B cell (primary cell): Measurements from ENCODE around the gene PARD3. TPM values are rescaled to one million over a fixed set of nuclear protein-coding genes. Genes with fewer than 3 reads are reported as not detected.

ENCODE experiments used
- ATAC-seq: fragments of 200-7000 bp; cut with Tn5 transposase; one replicate; pipeline ENCODE4 v1.10.0; 2021; ENCODE audit warnings: low read depth, mild to moderate bottlenecking, moderate number of reproducible peaks, moderate library complexity
- CTCF ChIA-PET: fragments of 350-600 bp; sonication (Branson Sonifier 250); formaldehyde crosslinking; loops from one replicate; lab custom pipeline; 2021; ENCODE audit warnings: antibody characterized with exemption, inconsistent platforms; lab: Charles Lee
- POLR2A ChIA-PET: fragments of 350-600 bp; sonication (Branson Sonifier 250); formaldehyde crosslinking; loops from one replicate; lab custom pipeline; 2021; ENCODE audit warnings: antibody characterized with exemption; lab: Charles Lee
- DNase-seq: peaks from one replicate; pipeline ENCODE4 v3.0.0; 2013
- H2AFZ ChIP-seq: 2 replicates; pipeline ENCODE4 v1.6.1; 2012; ENCODE audit warnings: mild to moderate bottlenecking, low read depth, low read length; ENCODE audit not compliant: insufficient read depth, poor library complexity, severe bottlenecking
- H3K27ac ChIP-seq, 2 donors: 1 replicate in 1 of 2; 2 replicates in 1 of 2; pipeline ENCODE4 v1.5.1; 2012 to 2013; ENCODE audit warnings: low read length in 2 of 2, mild to moderate bottlenecking in 2 of 2, moderate library complexity in 1 of 2
- H3K27me3 ChIP-seq, 4 experiments: fragments of 200-600 bp in 1 of 4; sonication (generic) in 1 of 4; replicated peaks in 1 of 4; 1 replicate in 2 of 4; 2 replicates in 2 of 4; pipeline versions ENCODE4 v1.6.1 to v1.7.0; 2013 to 2016; ENCODE audit warnings: low read length in 3 of 4, mild to moderate bottlenecking in 2 of 4, mixed read lengths in 1 of 4, moderate library complexity in 1 of 4; ENCODE audit not compliant: insufficient read depth in 4 of 4, control insufficient read depth in 3 of 4; ENCODE audit errors: control extremely low read depth in 1 of 4
- H3K36me3 ChIP-seq, 2 experiments: replicated peaks in 1 of 2; 1 replicate in 1 of 2; 2 replicates in 1 of 2; pipeline versions ENCODE4 v1.6.1 to v1.7.1; 2013; ENCODE audit warnings: low read length in 1 of 2; ENCODE audit not compliant: insufficient read depth in 2 of 2, control insufficient read depth in 1 of 2; ENCODE audit errors: control extremely low read depth in 1 of 2, extremely low read depth in 1 of 2
- H3K4me1 ChIP-seq, 2 donors: fragments of 200-600 bp in 1 of 2; sonication (generic) in 1 of 2; 1 replicate in 1 of 2; 2 replicates in 1 of 2; pipeline versions ENCODE4 v1.5.1 to v1.6.1; 2013 to 2017; ENCODE audit warnings: low read length in 2 of 2; ENCODE audit not compliant: control insufficient read depth in 2 of 2, insufficient read depth in 2 of 2
- H3K4me2 ChIP-seq: replicated peaks from 2 replicates; pipeline ENCODE3; 2012; ENCODE audit warnings: mild to moderate bottlenecking, low read depth, low read length; ENCODE audit not compliant: poor library complexity, severe bottlenecking
- H3K4me3 ChIP-seq, 5 experiments: fragments of 200-600 bp in 1 of 5; sonication (generic) in 1 of 5; 1 replicate in 3 of 5; 2 replicates in 2 of 5; pipeline versions ENCODE4 v1.5.1 to v1.7.0; 2011 to 2016; ENCODE audit warnings: low read length in 4 of 5, mild to moderate bottlenecking in 4 of 5, low read depth in 2 of 5, control low read depth in 1 of 5, moderate library complexity in 1 of 5; ENCODE audit not compliant: insufficient read depth in 1 of 5; ENCODE audit errors: control extremely low read depth in 1 of 5, extremely low read depth in 1 of 5
- H3K79me2 ChIP-seq: fragments of 200-600 bp; sonication (generic); one replicate; pipeline ENCODE4 v1.6.0; 2016; ENCODE audit warnings: low read length; ENCODE audit not compliant: control insufficient read depth, insufficient read depth
- H3K9ac ChIP-seq: fragments of 200-600 bp; sonication (generic); 2 replicates; pipeline ENCODE4 v1.6.1; 2017; ENCODE audit warnings: mild to moderate bottlenecking, low read length, moderate library complexity
- H3K9me3 ChIP-seq, 3 donors: one replicate each; pipeline versions ENCODE4 v1.6.1 to v1.7.1; 2013; ENCODE audit warnings: low read length in 2 of 3; ENCODE audit not compliant: control insufficient read depth in 2 of 3, insufficient read depth in 1 of 3; ENCODE audit errors: control extremely low read depth in 1 of 3
- H4K20me1 ChIP-seq: 2 replicates; pipeline ENCODE4 v1.6.0; 2012; ENCODE audit warnings: mild to moderate bottlenecking, low read length; ENCODE audit not compliant: insufficient read depth, control insufficient read depth, poor library complexity, severe bottlenecking
- H3K27ac Mint-ChIP-seq: one replicate; pipeline ENCODE4 v1.8.0; 2021; ENCODE audit warnings: mixed read lengths
- H3K27me3 Mint-ChIP-seq: one replicate; pipeline ENCODE4 v1.8.0; 2021; ENCODE audit warnings: mixed read lengths
- H3K4me1 Mint-ChIP-seq: one replicate; pipeline ENCODE4 v1.8.0; 2021; ENCODE audit warnings: mixed read lengths
- H3K4me3 Mint-ChIP-seq: one replicate; pipeline ENCODE4 v1.8.0; 2021; ENCODE audit warnings: mixed read lengths
- H3K9me3 Mint-ChIP-seq: one replicate; pipeline ENCODE4 v1.8.0; 2022; ENCODE audit warnings: mixed read lengths; ENCODE audit not compliant: insufficient read depth
- EZH2 ChIP-seq: IDR thresholded peaks from 2 replicates; pipeline ENCODE4 v1.6.1; 2012; ENCODE audit warnings: borderline replicate concordance, low read depth, mild to moderate bottlenecking, moderate library complexity, low read length; ENCODE audit not compliant: insufficient read depth, poor library complexity, severe bottlenecking
- WGBS: methylation state at CpG from one replicate; pipeline ENCODE4 v1.1.5; 2013; ENCODE audit warnings: missing lambda C conversion rate; ENCODE audit not compliant: insufficient coverage; 5-methylcytosine and 5-hydroxymethylcytosine counted together
- intact Hi-C: fragments of 100-400 bp; cut with micrococcal nuclease; formaldehyde crosslinking; loops from one replicate; pipeline ENCODE4 v1.10.0; 2022
- polyA plus RNA-seq: library from polyadenylated mRNA; depleted of rRNA; stranded (reverse); fragments of >200 nt; gene quantifications from 2 replicates; pipeline ENCODE4 v1.2.3, GENCODE V29; 2012
- total RNA-seq, 2 donors: library from RNA; stranded (reverse); fragments of 120-200 nt in 1 of 2; gene quantifications; 1 replicate in 1 of 2; 2 replicates in 1 of 2; pipeline versions ENCODE4 v1.2.3 to v1.2.4, GENCODE V29; 2013 to 2022
- TF ChIP-seq, protein P1 (sequence below): fragments of 200-600 bp; IDR thresholded peaks from one replicate; pipeline ENCODE4 v1.8.0; 2022; ENCODE audit warnings: antibody characterized with exemption, mild to moderate bottlenecking

The PARD3 gene
- total and polyA plus RNA-seq, 2 donors (not counting 1 experiment from before 2014, with no cell fraction given): not detected

DNA sequence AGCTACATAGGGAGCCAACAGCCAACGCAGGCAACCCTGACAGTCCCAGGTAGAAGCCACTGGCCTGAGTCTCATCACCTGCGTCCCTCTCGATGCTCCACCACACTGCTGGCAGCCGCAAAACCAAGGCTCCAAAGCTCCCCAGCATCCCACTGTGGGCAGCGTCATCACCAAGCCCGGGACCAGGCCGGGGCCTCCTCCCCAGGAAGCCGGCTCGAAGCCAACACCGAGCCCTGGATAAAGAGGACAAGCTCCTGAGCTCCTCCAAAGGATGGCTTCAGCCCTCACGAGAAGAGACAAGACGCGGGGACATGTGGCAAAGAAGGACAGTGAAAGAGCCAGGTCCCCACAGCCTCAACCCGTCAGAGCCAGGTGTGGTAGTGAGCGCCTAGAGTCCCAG lies 23.9 kb downstream of the PARD3 start:
- Histone ChIP-seq H4K20me1 (no peaks in the 10 kb centered on the region), H3K4me2 (no peak overlapping the region), H3K79me2 (no peaks in the 10 kb centered on the region), H3K36me3 (no peaks in the 10 kb centered on the region), H2AFZ (no peak overlapping the region), H3K4me1 (no peaks in the 10 kb centered on the region), H3K9ac (no peak overlapping the region), H3K27ac (no peak overlapping the region), H3K4me3 (no peak overlapping the region), H3K27me3 (no peaks in the 10 kb centered on the region), H3K9me3 (no peaks in the 10 kb centered on the region)
- Mint-ChIP-seq H3K4me1 (no peaks in the 10 kb centered on the region), H3K9me3 (no peaks in the 10 kb centered on the region), H3K27ac (no peak overlapping the region), H3K27me3 (peaks cover 2% of the 10 kb centered on the region), H3K4me3 (no peak overlapping the region)
- intact Hi-C loops: no loop called here
- DNase-seq (no peak), ATAC-seq (no peak)
- WGBS: 95% methylated on average over 15 of the region's 15 CpGs
- ChIA-PET POLR2A (no interaction called here), CTCF (no interaction called here)
- TF ChIP-seq EZH2: no peak
- TF ChIP-seq, protein P1, sequence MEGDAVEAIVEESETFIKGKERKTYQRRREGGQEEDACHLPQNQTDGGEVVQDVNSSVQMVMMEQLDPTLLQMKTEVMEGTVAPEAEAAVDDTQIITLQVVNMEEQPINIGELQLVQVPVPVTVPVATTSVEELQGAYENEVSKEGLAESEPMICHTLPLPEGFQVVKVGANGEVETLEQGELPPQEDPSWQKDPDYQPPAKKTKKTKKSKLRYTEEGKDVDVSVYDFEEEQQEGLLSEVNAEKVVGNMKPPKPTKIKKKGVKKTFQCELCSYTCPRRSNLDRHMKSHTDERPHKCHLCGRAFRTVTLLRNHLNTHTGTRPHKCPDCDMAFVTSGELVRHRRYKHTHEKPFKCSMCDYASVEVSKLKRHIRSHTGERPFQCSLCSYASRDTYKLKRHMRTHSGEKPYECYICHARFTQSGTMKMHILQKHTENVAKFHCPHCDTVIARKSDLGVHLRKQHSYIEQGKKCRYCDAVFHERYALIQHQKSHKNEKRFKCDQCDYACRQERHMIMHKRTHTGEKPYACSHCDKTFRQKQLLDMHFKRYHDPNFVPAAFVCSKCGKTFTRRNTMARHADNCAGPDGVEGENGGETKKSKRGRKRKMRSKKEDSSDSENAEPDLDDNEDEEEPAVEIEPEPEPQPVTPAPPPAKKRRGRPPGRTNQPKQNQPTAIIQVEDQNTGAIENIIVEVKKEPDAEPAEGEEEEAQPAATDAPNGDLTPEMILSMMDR: no peak

GRCh38 chr10:34789966-34790506 lies 25.1 kb downstream of the PARD3 start:
- H4K20me1 ChIP-seq: no peaks in the 10 kb centered on the region
- H3K79me2 ChIP-seq: no peaks in the 10 kb centered on the region
- H3K4me2 ChIP-seq: no peak overlapping the region
- H3K27ac Mint-ChIP-seq: no peak overlapping the region
- no peaks in the 10 kb centered on the region for H3K9me3 Mint-ChIP-seq
- H3K27ac ChIP-seq: no peak overlapping the region
- POLR2A ChIA-PET: no interaction called here
- H3K9me3 ChIP-seq: no peaks in the 10 kb centered on the region
- H2AFZ ChIP-seq: no peak overlapping the region
- H3K4me3 Mint-ChIP-seq: no peak overlapping the region
- no peaks in the 10 kb centered on the region for H3K36me3 ChIP-seq
- no peaks in the 10 kb centered on the region for H3K4me1 ChIP-seq
- H3K9ac ChIP-seq: no peak overlapping the region
- TF ChIP-seq, protein P1: no peak
- no peak for TF ChIP-seq EZH2
- WGBS: 36% methylated on average over 2 of the region's 4 CpGs
- ATAC-seq (no peak), DNase-seq (no peak)
- no peak overlapping the region for H3K4me3 ChIP-seq
- peaks cover 2% of the 10 kb centered on the region for H3K27me3 Mint-ChIP-seq
- intact Hi-C loops: no loop called here
- CTCF ChIA-PET: no interaction called here
- H3K4me1 Mint-ChIP-seq: no peaks in the 10 kb centered on the region
- H3K27me3 ChIP-seq: no peaks in the 10 kb centered on the region
